Measurements from ENCODE around the gene ZHX3.

DNA sequence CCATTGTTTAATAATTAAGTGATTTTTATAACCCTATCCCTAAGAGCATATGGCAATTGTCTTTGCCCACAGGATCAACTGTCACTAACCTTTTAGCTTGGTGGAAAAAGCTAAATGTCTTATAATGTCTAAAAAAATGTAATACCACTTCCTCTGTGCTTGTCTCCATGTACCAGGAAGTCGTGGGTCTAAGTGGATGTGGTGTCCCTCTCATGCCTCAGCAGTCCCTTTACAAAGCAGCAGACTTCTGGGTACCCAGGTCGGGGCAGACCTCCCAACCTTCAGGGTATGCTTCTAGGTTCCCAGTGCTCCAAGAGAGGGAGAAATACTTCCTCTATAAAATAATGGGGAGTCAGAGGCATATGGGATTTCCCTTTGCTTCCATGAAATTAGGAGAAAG is 74.7 kb downstream of the ZHX3 start:
- TF ChIP-seq, protein P1, sequence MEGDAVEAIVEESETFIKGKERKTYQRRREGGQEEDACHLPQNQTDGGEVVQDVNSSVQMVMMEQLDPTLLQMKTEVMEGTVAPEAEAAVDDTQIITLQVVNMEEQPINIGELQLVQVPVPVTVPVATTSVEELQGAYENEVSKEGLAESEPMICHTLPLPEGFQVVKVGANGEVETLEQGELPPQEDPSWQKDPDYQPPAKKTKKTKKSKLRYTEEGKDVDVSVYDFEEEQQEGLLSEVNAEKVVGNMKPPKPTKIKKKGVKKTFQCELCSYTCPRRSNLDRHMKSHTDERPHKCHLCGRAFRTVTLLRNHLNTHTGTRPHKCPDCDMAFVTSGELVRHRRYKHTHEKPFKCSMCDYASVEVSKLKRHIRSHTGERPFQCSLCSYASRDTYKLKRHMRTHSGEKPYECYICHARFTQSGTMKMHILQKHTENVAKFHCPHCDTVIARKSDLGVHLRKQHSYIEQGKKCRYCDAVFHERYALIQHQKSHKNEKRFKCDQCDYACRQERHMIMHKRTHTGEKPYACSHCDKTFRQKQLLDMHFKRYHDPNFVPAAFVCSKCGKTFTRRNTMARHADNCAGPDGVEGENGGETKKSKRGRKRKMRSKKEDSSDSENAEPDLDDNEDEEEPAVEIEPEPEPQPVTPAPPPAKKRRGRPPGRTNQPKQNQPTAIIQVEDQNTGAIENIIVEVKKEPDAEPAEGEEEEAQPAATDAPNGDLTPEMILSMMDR (IDR thresholded peaks at IDR 0.05), result no peak
- TF ChIP-seq EP300 (IDR thresholded peaks at IDR 0.05), result no peak

Measured in stomach (tissue), 4 donors.